ENCODE measurements around the gene TANGO2. TPM values are rescaled to one million over a fixed set of nuclear protein-coding genes. Genes with fewer than 3 reads are reported as not detected.

TANGO2 gene
- total and polyA plus RNA-seq, 4 donors: 24.8 to 45.3 (median 36.6) TPM

- DNase-seq: no peak
- intact Hi-C loops (cut with DNase I): no loop called here
- no peak for ATAC-seq (ENCODE audit: low FRiP score)
- Histone ChIP-seq H3K9me3 (ENCODE audit: control insufficient read depth, low read length) (no peaks in the 10 kb centered on the region), H3K27me3 (ENCODE audit: control insufficient read depth in 1 of 2, insufficient read depth in 2 of 2, low read length in 1 of 2) (no peaks in the 10 kb centered on the region), H3K36me3 (ENCODE audit: control insufficient read depth in 1 of 2, insufficient read depth in 2 of 2, low read length in 1 of 2) (peaks cover 0 to 2% of the 10 kb centered on the region in 2 donors), H3K4me3 (ENCODE audit: low read length in 2 of 2) (no peak overlapping the region), H3K27ac (ENCODE audit: low read depth in 1 of 2, low read length in 2 of 2) (no peak overlapping the region), H3K4me1 (ENCODE audit: control insufficient read depth in 1 of 2, insufficient read depth in 2 of 2, low read length in 2 of 2) (no peaks in the 10 kb centered on the region)
- WGBS, 2 donors: 84 to 86% methylated on average over 10 of the region's 10 CpGs
These were observed 38.3 kb downstream of the TANGO2 start for GRCh38 chr22:20058989-20059770.

- Histone ChIP-seq H3K4me3 (ENCODE audit: low read length in 2 of 2) (no peak overlapping the region), H3K27me3 (ENCODE audit: control insufficient read depth in 1 of 2, insufficient read depth in 2 of 2, low read length in 1 of 2) (no peaks in the 10 kb centered on the region), H3K27ac (ENCODE audit: low read depth in 1 of 2, low read length in 2 of 2) (no peak overlapping the region), H3K4me1 (ENCODE audit: control insufficient read depth in 1 of 2, insufficient read depth in 2 of 2, low read length in 2 of 2) (no peaks in the 10 kb centered on the region), H3K9me3 (ENCODE audit: control insufficient read depth, low read length) (no peaks in the 10 kb centered on the region), H3K36me3 (ENCODE audit: control insufficient read depth in 1 of 2, insufficient read depth in 2 of 2, low read length in 1 of 2) (peaks cover 2 to 6% of the 10 kb centered on the region in 2 donors)
- 85 to 91% methylated on average over 10 of the region's 10 CpGs for WGBS, 2 donors
- DNase-seq (no peak), ATAC-seq (ENCODE audit: low FRiP score) (no peak)
- intact Hi-C loops (cut with DNase I): no loop called here
These were observed 40.0 kb downstream of the TANGO2 start for GRCh38 chr22:20060700-20061480.

GRCh38 chr22:20061481-20061861, 40.6 kb downstream of the TANGO2 start:
- no peaks in the 10 kb centered on the region for H3K27me3 ChIP-seq (ENCODE audit: control insufficient read depth in 1 of 2, insufficient read depth in 2 of 2, low read length in 1 of 2)
- no peak for ATAC-seq (ENCODE audit: low FRiP score)
- intact Hi-C loops (cut with DNase I): no loop called here
- DNase-seq: no peak
- H3K27ac ChIP-seq (ENCODE audit: low read depth in 1 of 2, low read length in 2 of 2): no peak overlapping the region
- 94 to 95% methylated on average over 11 of the region's 11 CpGs for WGBS, 2 donors
- no peaks in the 10 kb centered on the region for H3K9me3 ChIP-seq (ENCODE audit: control insufficient read depth, low read length)
- peaks cover 0 to 6% of the 10 kb centered on the region in 2 donors for H3K36me3 ChIP-seq (ENCODE audit: control insufficient read depth in 1 of 2, insufficient read depth in 2 of 2, low read length in 1 of 2)
- H3K4me1 ChIP-seq (ENCODE audit: control insufficient read depth in 1 of 2, insufficient read depth in 2 of 2, low read length in 2 of 2): no peaks in the 10 kb centered on the region
- no peak overlapping the region for H3K4me3 ChIP-seq (ENCODE audit: low read length in 2 of 2)

GRCh38 chr22:20062043-20062765, 41.3 kb downstream of the TANGO2 start:
- intact Hi-C loops (cut with DNase I): no loop called here
- peaks cover 0 to 6% of the 10 kb centered on the region in 2 donors for H3K36me3 ChIP-seq (ENCODE audit: control insufficient read depth in 1 of 2, insufficient read depth in 2 of 2, low read length in 1 of 2)
- WGBS, 2 donors: 92 to 93% methylated on average over 17 to 18 of the region's 18 CpGs

GRCh38 chr22:20062766-20063083, 41.8 kb downstream of the TANGO2 start:
- 86% methylated on average over 11 of the region's 11 CpGs for WGBS, 2 donors
- intact Hi-C loops (cut with DNase I): no loop called here
- Histone ChIP-seq H3K9me3 (ENCODE audit: control insufficient read depth, low read length) (no peaks in the 10 kb centered on the region), H3K36me3 (ENCODE audit: control insufficient read depth in 1 of 2, insufficient read depth in 2 of 2, low read length in 1 of 2) (peaks cover 0 to 6% of the 10 kb centered on the region in 2 donors), H3K27ac (ENCODE audit: low read depth in 1 of 2, low read length in 2 of 2) (no peak overlapping the region), H3K4me1 (ENCODE audit: control insufficient read depth in 1 of 2, insufficient read depth in 2 of 2, low read length in 2 of 2) (no peaks in the 10 kb centered on the region), H3K27me3 (ENCODE audit: control insufficient read depth in 1 of 2, insufficient read depth in 2 of 2, low read length in 1 of 2) (no peaks in the 10 kb centered on the region), H3K4me3 (ENCODE audit: low read length in 2 of 2) (no peak overlapping the region)
- ATAC-seq (ENCODE audit: low FRiP score) (no peak), DNase-seq (no peak)

More at GRCh38 chr22:20062043-20062765, 41.3 kb downstream of the TANGO2 start:
- DNase-seq: peak in 1 of 2 donors; percentile 61
- no peak overlapping the region for H3K4me3 ChIP-seq (ENCODE audit: low read length in 2 of 2)
- H3K27ac ChIP-seq (ENCODE audit: low read depth in 1 of 2, low read length in 2 of 2): no peak overlapping the region
- ATAC-seq (ENCODE audit: low FRiP score): no peak
- no peaks in the 10 kb centered on the region for H3K4me1 ChIP-seq (ENCODE audit: control insufficient read depth in 1 of 2, insufficient read depth in 2 of 2, low read length in 2 of 2)
- no peaks in the 10 kb centered on the region for H3K9me3 ChIP-seq (ENCODE audit: control insufficient read depth, low read length)
- no peaks in the 10 kb centered on the region for H3K27me3 ChIP-seq (ENCODE audit: control insufficient read depth in 1 of 2, insufficient read depth in 2 of 2, low read length in 1 of 2)

GRCh38 chr22:20063271-20064139, 42.6 kb downstream of the TANGO2 start:
- whole genome bisulfite sequencing, 2 donors: 92 to 95% methylated on average over 25 to 27 of the region's 27 CpGs
- DNase-seq: peak; percentile 27 to 63
- no peaks in the 10 kb centered on the region for H3K9me3 ChIP-seq (ENCODE audit: control insufficient read depth, low read length)
- H3K36me3 ChIP-seq (ENCODE audit: control insufficient read depth in 1 of 2, insufficient read depth in 2 of 2, low read length in 1 of 2): peaks cover 0 to 6% of the 10 kb centered on the region in 2 donors
- no peak overlapping the region for H3K4me3 ChIP-seq (ENCODE audit: low read length in 2 of 2)
- no peaks in the 10 kb centered on the region for H3K27me3 ChIP-seq (ENCODE audit: control insufficient read depth in 1 of 2, insufficient read depth in 2 of 2, low read length in 1 of 2)
- no peak overlapping the region for H3K27ac ChIP-seq (ENCODE audit: low read depth in 1 of 2, low read length in 2 of 2)
- intact Hi-C loops (cut with DNase I): no loop called here
- ATAC-seq (ENCODE audit: low FRiP score): peak; percentile 20
- H3K4me1 ChIP-seq (ENCODE audit: control insufficient read depth in 1 of 2, insufficient read depth in 2 of 2, low read length in 2 of 2): no peaks in the 10 kb centered on the region

- no peaks in the 10 kb centered on the region for H3K4me1 ChIP-seq (ENCODE audit: control insufficient read depth in 1 of 2, insufficient read depth in 2 of 2, low read length in 2 of 2)
- H3K9me3 ChIP-seq (ENCODE audit: control insufficient read depth, low read length): no peaks in the 10 kb centered on the region
- no peak overlapping the region for H3K27ac ChIP-seq (ENCODE audit: low read depth in 1 of 2, low read length in 2 of 2)
- intact Hi-C loops (cut with DNase I): no loop called here
- no peaks in the 10 kb centered on the region for H3K27me3 ChIP-seq (ENCODE audit: control insufficient read depth in 1 of 2, insufficient read depth in 2 of 2, low read length in 1 of 2)
- H3K4me3 ChIP-seq (ENCODE audit: low read length in 2 of 2): no peak overlapping the region
- no peak for ATAC-seq (ENCODE audit: low FRiP score)
- 74 to 90% methylated on average over 3 of the region's 3 CpGs for WGBS, 2 donors
- peaks cover 0 to 6% of the 10 kb centered on the region in 2 donors for H3K36me3 ChIP-seq (ENCODE audit: control insufficient read depth in 1 of 2, insufficient read depth in 2 of 2, low read length in 1 of 2)
- no peak for DNase-seq
These were observed 43.2 kb downstream of the TANGO2 start for GRCh38 chr22:20064140-20064480.
